H9 (cell line): ENCODE data around the gene NCKAP5L. TPM values are rescaled to one million over a fixed set of nuclear protein-coding genes. Genes with fewer than 3 reads are reported as not detected.

Experiments
- DNase-seq: peaks from one replicate; pipeline ENCODE4 v3.0.0-alpha.2; 2017
- H2AFZ ChIP-seq: one replicate; pipeline ENCODE4 v1.6.1; 2013; ENCODE audit warnings: mild to moderate bottlenecking, low read length, control low read depth, moderate library complexity
- H2AK5ac ChIP-seq: 2 replicates; pipeline ENCODE4 v1.6.1; 2013; ENCODE audit warnings: low read length, control low read depth, mixed read lengths; ENCODE audit not compliant: insufficient read length
- H2BK120ac ChIP-seq: one replicate; pipeline ENCODE4 v1.6.1; 2013; ENCODE audit warnings: low read depth, mild to moderate bottlenecking, low read length, control low read depth, inconsistent platforms; ENCODE audit not compliant: poor library complexity, severe bottlenecking
- H2BK12ac ChIP-seq: 2 replicates; pipeline ENCODE4 v1.6.1; 2013; ENCODE audit warnings: low read length, control low read depth, mixed read lengths, low read depth; ENCODE audit not compliant: insufficient read length
- H2BK15ac ChIP-seq: 2 replicates; pipeline ENCODE4 v1.6.1; 2013; ENCODE audit warnings: low read depth, low read length, control low read depth
- H2BK20ac ChIP-seq: one replicate; pipeline ENCODE4 v1.6.1; 2013; ENCODE audit warnings: low read depth, mild to moderate bottlenecking, low read length, control low read depth, inconsistent platforms; ENCODE audit not compliant: poor library complexity, severe bottlenecking
- H2BK5ac ChIP-seq: 2 replicates; pipeline ENCODE4 v1.6.1; 2013; ENCODE audit warnings: low read length, control low read depth, mixed read lengths; ENCODE audit not compliant: insufficient read length
- H3K14ac ChIP-seq: 2 replicates; pipeline ENCODE4 v1.6.1; 2013; ENCODE audit warnings: low read length, control low read depth; ENCODE audit not compliant: insufficient read depth
- H3K18ac ChIP-seq: 2 replicates; pipeline ENCODE4 v1.6.1; 2013; ENCODE audit warnings: low read depth, mild to moderate bottlenecking, mixed read lengths, low read length, control low read depth; ENCODE audit not compliant: insufficient read length
- H3K23ac ChIP-seq: 2 replicates; pipeline ENCODE4 v1.6.1; 2013; ENCODE audit warnings: low read length, control low read depth, mixed read lengths, low read depth; ENCODE audit not compliant: insufficient read length
- H3K23me2 ChIP-seq: 2 replicates; pipeline ENCODE4 v1.6.1; 2013; ENCODE audit warnings: low read depth, mild to moderate bottlenecking, mixed read lengths, low read length, control low read depth; ENCODE audit not compliant: insufficient read length, poor library complexity, severe bottlenecking
- H3K27ac ChIP-seq: 2 replicates; pipeline ENCODE4 v1.5.1; 2013; ENCODE audit warnings: low read length, control low read depth, mixed read lengths, low read depth; ENCODE audit not compliant: insufficient read length
- H3K27me3 ChIP-seq: 2 replicates; pipeline ENCODE4 v1.6.1; 2013; ENCODE audit warnings: low read length, control low read depth, inconsistent platforms; ENCODE audit not compliant: insufficient read depth
- H3K4ac ChIP-seq: 2 replicates; pipeline ENCODE4 v1.6.1; 2013; ENCODE audit warnings: low read depth, mild to moderate bottlenecking, control low read depth, inconsistent platforms, low read length, moderate library complexity
- H3K4me1 ChIP-seq: 2 replicates; pipeline ENCODE4 v1.6.1; 2013; ENCODE audit warnings: low read length, control low read depth, inconsistent platforms; ENCODE audit not compliant: insufficient read depth
- H3K4me2 ChIP-seq: 2 replicates; pipeline ENCODE4 v1.6.1; 2013; ENCODE audit warnings: low read length, control low read depth, mixed read lengths; ENCODE audit not compliant: insufficient read length, insufficient read depth
- H3K56ac ChIP-seq: 2 replicates; pipeline ENCODE4 v1.6.1; 2013; ENCODE audit warnings: low read depth, mild to moderate bottlenecking, mixed read lengths, low read length, control low read depth; ENCODE audit not compliant: insufficient read length
- H3K79me1 ChIP-seq: 2 replicates; pipeline ENCODE4 v1.6.1; 2013; ENCODE audit warnings: low read depth, mild to moderate bottlenecking, moderate library complexity, low read length, control low read depth, inconsistent platforms; ENCODE audit not compliant: insufficient read depth, poor library complexity, severe bottlenecking
- H3K79me2 ChIP-seq: 2 replicates; pipeline ENCODE4 v1.6.1; 2013; ENCODE audit warnings: low read length, control low read depth, inconsistent platforms; ENCODE audit not compliant: insufficient read depth
- H3K9ac ChIP-seq: 2 replicates; pipeline ENCODE4 v1.6.1; 2013; ENCODE audit warnings: low read length, control low read depth, mixed read lengths; ENCODE audit not compliant: insufficient read length; ENCODE audit errors: extremely low read depth
- H3K9me3 ChIP-seq: one replicate; pipeline ENCODE4 v1.6.1; 2013; ENCODE audit warnings: low read depth, low read length, inconsistent platforms; ENCODE audit not compliant: control insufficient read depth
- H3T11ph ChIP-seq: one replicate; pipeline ENCODE4 v1.6.1; 2013; ENCODE audit warnings: mild to moderate bottlenecking, low read length, control low read depth, inconsistent platforms
- H4K20me1 ChIP-seq: one replicate; pipeline ENCODE4 v1.6.1; 2013; ENCODE audit not compliant: control insufficient read depth, insufficient read length, insufficient read depth
- H4K5ac ChIP-seq: 2 replicates; pipeline ENCODE4 v1.6.1; 2013; ENCODE audit warnings: low read depth, mild to moderate bottlenecking, mixed read lengths, low read length, control low read depth; ENCODE audit not compliant: insufficient read length
- H4K8ac ChIP-seq: replicated peaks from 2 replicates; pipeline ENCODE4 v1.6.1; 2013; ENCODE audit warnings: low read length, control low read depth, mixed read lengths, low read depth; ENCODE audit not compliant: insufficient read length
- H4K91ac ChIP-seq: 2 replicates; pipeline ENCODE4 v1.6.1; 2013; ENCODE audit warnings: low read depth, mild to moderate bottlenecking, moderate library complexity, mixed read lengths, low read length, control low read depth; ENCODE audit not compliant: insufficient read length
- H3K27ac Mint-ChIP-seq, 3 experiments: 2 replicates in 2 of 3; 3 replicates in 1 of 3; pipeline ENCODE4 v1.8.0; 2020 to 2021; ENCODE audit warnings: mixed read lengths in 3 of 3, mild to moderate bottlenecking in 1 of 3, moderate library complexity in 1 of 3
- H3K27me3 Mint-ChIP-seq: 2 replicates; pipeline ENCODE4 v1.8.0; 2021; ENCODE audit warnings: low read depth, mild to moderate bottlenecking, moderate library complexity, mixed read lengths
- H3K36me3 Mint-ChIP-seq, 3 experiments: 2 replicates in 2 of 3; 3 replicates in 1 of 3; pipeline ENCODE4 v1.8.0; 2020 to 2021; ENCODE audit warnings: low read depth in 3 of 3, mixed read lengths in 3 of 3; ENCODE audit not compliant: insufficient read depth in 1 of 3
- H3K4me1 Mint-ChIP-seq, 2 experiments: 2 replicates each; pipeline ENCODE4 v1.8.0; 2020; ENCODE audit warnings: mixed read lengths in 2 of 2
- H3K4me3 Mint-ChIP-seq, 2 experiments: 2 replicates in 1 of 2; 3 replicates in 1 of 2; pipeline ENCODE4 v1.8.0; 2020 to 2021; ENCODE audit warnings: mild to moderate bottlenecking in 2 of 2, mixed read lengths in 2 of 2, moderate library complexity in 1 of 2
- H3K9me3 Mint-ChIP-seq, 2 experiments: 2 replicates in 1 of 2; 3 replicates in 1 of 2; pipeline ENCODE4 v1.8.0; 2020; ENCODE audit warnings: mild to moderate bottlenecking in 2 of 2, mixed read lengths in 2 of 2, moderate library complexity in 1 of 2
- CTCF ChIP-seq: fragments of 200-600 bp; sonication (generic); conservative IDR thresholded peaks from 3 replicates; pipeline ENCODE4 v1.8.0; 2021; ENCODE audit warnings: antibody characterized with exemption, mild to moderate bottlenecking
- WGBS: extraction: QIAGEN DNeasy Blood & Tissue Kit; methylation state at CpG from one replicate; pipeline ENCODE4 v1.1.7; 2013; ENCODE audit warnings: missing lambda C conversion rate, low lambda C conversion rate, mixed read lengths; ENCODE audit not compliant: insufficient read length; ENCODE audit errors: extremely low coverage; 5-methylcytosine and 5-hydroxymethylcytosine counted together
- total RNA-seq: library from RNA; stranded (reverse); gene quantifications from 2 replicates; pipeline ENCODE4 v1.2.1, GENCODE V29; 2021

The NCKAP5L gene
- total RNA-seq, 1 experiment from 2014 or later: 27.7 TPM

- Mint-ChIP-seq H3K4me1 (peaks cover 45 to 67% of the 10 kb centered on the region in 2 experiments), H3K27me3 (no peaks in the 10 kb centered on the region), H3K36me3 (peaks cover 13 to 14% (median 14%) of the 10 kb centered on the region in 3 experiments), H3K4me3 (peak overlapping the region in 1 of 2 experiments; percentile 9; a peak in 1 of 5 replicates), H3K27ac (peak overlapping the region in 2 of 3 experiments; percentile 8 to 66; a peak in 1 of 7 replicates), H3K9me3 (no peaks in the 10 kb centered on the region; a peak in 1 of 5 replicates)
- no peak overlapping the region for H4K5ac ChIP-seq
- peaks cover 2% of the 10 kb centered on the region for H3K4me1 ChIP-seq
- H2BK15ac ChIP-seq: no peak overlapping the region
- DNase-seq: no peak
- H3K18ac ChIP-seq: no peak overlapping the region
- H3K56ac ChIP-seq: no peak overlapping the region
- no peak overlapping the region for H4K91ac ChIP-seq
- H3K9ac ChIP-seq: no peak overlapping the region
- H3K27me3 ChIP-seq: no peaks in the 10 kb centered on the region
- no peak for TF ChIP-seq CTCF
- no peak overlapping the region for H2BK120ac ChIP-seq
- no peak overlapping the region for H3K14ac ChIP-seq
- no peak overlapping the region for H4K8ac ChIP-seq
- H3K23ac ChIP-seq: no peak overlapping the region
- no peak overlapping the region for H2AFZ ChIP-seq
- no peak overlapping the region for H3K27ac ChIP-seq
- no peaks in the 10 kb centered on the region for H3K9me3 ChIP-seq
- H3K79me2 ChIP-seq: peaks cover 2% of the 10 kb centered on the region; the same call in 1 of the 2 replicates
- no peak overlapping the region for H2BK20ac ChIP-seq
- WGBS: no CpG with 5 or more reads among the region's 4 CpGs
- no peak overlapping the region for H2BK12ac ChIP-seq
- H3K4me2 ChIP-seq: no peak overlapping the region
- H4K20me1 ChIP-seq: no peaks in the 10 kb centered on the region
- no peak overlapping the region for H2BK5ac ChIP-seq
- H3K4ac ChIP-seq: no peak overlapping the region
- H3K23me2 ChIP-seq: peaks cover 16% of the 10 kb centered on the region
- no peak overlapping the region for H2AK5ac ChIP-seq
- H3T11ph ChIP-seq: no peak overlapping the region
- H3K79me1 ChIP-seq: peaks cover 4% of the 10 kb centered on the region
Measured at GRCh38 chr12:49824895-49825294, 3.3 kb downstream of the NCKAP5L start.
